Hepatic stellate cell (primary cell): ENCODE data around the gene MAML3.

ENCODE experiments used
- DNase-seq: peaks from one replicate; pipeline ENCODE4 v3.0.0; 2011; ENCODE audit warnings: low spot score

The MAML3 gene

GRCh38 chr4:139684351-139684750 lies 469.6 kb downstream of the MAML3 start:
- DNase-seq = no peak

- no peak for DNase-seq
Observed at GRCh38 chr4:139682741-139683151, 471.2 kb downstream of the MAML3 start.

DNA sequence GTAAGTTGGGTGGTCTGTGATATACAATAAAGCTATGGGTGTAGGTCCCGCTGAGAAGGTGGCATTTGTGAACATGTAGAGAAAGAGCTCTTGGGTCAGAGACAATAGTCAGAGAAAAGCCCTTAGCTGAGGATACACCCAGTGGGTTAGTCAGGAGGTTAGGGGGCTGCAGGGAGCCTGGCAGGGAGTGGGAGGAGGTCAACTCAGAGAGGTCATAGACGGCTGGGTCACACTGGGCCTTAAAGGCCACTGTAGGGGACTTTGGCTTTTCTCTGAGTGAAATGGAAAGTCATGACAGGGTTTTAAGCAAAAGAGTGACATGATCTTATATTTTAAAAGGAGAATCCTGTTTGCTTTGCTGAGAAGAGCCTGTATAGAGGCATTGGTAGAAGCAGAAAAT lies 471.7 kb downstream of the MAML3 start:
- DNase-seq = no peak

GRCh38 chr4:139676913-139677585 lies 476.9 kb downstream of the MAML3 start:
- no peak for DNase-seq

DNA sequence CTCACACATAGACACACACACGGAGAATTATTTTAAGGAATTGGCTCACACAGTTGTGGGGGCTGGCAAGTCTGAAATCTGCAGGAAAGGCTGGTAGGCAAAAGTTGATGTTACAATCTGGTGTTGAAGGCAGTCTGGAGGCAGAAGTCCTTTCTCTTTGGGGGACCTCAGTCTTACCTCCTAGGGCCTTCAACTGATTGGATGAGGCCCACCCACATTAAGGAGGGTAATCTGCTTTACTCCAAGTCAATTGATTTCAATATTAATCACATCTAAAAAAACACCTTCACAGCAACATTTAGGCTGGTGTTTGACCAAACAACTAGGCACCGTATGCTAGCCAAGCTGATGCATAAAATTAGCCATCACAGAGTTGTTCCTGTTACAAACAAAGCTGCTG lies 477.6 kb downstream of the MAML3 start:
- no peak for DNase-seq

DNA sequence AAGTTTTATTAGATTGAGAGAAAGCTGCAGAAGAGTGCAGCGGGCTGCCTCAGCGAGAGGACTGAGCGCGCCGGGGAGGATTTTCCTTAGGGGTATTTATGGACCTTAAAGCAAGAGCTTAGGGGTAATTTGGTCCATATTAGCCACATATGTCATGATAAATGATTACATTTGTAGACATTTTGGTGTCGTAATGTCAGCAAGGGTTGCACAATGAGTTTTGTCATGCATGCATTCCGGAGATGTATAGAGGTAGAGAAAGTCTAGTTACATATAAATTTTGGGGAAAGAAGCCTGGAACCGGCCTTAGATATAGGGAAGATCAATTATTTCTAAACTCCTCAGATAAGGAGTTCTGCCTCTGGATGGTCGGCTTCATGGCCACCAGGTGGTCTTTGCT lies 478.3 kb downstream of the MAML3 start:
- DNase-seq = no peak

DNA sequence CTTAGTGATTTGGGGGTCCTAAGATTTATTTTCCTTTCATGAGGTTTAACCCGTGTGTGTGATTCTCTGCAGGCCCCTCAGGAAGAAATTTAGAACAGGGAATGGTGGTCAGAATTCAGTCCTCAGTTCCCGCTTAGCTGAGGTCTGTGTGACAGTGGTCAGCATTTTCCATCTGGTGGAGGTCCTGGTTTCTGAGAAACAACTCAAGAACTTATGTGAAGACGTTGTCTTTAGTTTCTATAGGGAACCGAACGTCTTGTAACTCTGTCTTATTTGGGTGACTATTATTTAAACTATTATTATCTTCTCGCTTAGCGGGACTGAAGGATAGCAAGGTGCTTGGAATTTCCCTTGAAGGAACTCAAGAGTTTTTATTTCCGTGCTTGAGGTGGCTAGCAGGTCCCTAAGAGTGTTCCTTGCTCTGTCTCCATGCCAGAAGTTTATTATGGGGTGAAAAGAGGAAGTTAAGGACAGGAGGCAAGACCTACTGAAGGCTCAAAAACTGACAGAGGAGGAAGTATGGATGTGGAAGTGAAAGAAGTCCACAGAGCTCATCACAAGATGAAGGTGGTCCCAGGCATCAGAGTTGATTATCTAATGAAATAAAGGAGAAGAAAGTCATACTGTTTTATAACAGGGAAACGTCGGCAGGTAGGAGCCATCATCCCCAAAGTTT lies 479.0 kb downstream of the MAML3 start:
- DNase-seq = no peak

DNA sequence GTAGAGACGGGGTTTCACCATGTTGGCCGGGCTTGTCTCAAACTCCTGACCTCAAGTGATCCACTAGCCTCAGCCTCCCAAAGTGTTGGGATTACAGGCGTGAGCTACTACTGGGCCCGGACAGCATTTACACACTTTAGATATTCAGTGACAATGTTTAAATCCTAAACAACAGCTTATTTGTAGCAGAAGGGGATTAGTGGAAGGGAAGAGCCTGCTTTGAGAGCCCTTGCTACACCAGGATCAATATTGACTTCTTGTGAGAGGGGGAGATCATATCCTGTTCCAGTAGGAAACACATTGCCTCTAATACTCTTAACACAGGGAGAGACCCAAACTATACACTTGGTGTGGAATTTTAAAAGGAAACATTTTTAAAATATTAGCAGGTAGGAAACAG lies 481.3 kb downstream of the MAML3 start:
- DNase-seq = no peak

DNA sequence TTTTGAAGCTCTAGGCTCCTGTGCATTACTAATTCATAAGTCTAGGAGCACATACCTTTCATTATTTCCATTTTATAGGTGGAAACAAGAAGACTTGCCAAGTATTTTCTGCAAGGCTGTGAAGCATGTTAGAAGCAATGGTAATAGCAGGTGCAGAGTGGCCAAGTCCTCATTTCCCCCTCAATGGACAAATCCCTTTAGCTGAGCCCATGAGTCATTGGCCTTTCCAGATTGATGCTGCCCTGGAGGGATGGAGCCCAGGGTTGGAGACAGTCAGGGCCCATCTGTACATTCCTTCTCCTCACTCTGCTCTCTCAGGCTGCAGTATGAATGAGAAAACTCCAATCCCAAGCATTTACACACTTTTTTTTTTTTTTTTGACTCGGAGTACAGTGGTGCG lies 481.8 kb downstream of the MAML3 start:
- no peak for DNase-seq

DNA sequence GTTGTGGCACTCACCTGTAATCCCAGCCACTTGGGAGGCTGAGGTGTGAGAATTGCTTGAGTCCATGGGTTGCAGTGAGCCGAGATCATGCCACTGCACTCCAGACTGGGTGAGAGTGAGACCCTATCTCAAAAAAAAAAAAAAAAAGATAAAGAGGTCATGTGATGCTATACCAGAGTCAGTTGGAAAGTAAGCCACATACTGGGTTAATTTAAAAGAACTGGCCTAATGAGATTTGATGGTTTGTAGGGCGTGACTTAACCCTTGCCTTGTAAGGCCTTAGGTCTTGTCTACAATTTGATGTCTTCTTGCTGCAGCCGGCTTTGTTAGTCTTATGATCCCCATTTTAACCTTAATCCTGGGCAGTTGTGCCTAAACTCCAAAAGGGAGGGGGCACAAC lies 483.2 kb downstream of the MAML3 start:
- no peak for DNase-seq

DNA sequence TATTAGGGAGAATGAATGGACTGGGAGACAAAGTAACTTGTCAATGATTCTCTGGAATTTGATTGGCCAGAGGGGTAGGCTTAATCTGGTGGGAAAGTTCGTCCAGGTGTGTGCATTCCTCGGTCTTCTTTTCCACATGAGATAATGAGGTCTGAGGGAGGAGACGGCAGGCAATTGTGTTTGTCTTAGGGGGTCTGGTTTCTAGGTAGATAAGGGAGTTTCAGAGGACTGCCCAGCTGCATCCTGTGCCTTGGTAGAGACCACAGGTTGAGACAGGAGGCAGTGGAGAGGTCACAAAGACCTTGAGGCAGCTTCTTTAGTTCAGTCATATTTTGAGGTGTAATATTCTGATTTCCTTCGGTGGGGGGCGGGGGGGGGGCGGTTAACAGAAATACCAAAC lies 484.1 kb downstream of the MAML3 start:
- no peak for DNase-seq

DNA sequence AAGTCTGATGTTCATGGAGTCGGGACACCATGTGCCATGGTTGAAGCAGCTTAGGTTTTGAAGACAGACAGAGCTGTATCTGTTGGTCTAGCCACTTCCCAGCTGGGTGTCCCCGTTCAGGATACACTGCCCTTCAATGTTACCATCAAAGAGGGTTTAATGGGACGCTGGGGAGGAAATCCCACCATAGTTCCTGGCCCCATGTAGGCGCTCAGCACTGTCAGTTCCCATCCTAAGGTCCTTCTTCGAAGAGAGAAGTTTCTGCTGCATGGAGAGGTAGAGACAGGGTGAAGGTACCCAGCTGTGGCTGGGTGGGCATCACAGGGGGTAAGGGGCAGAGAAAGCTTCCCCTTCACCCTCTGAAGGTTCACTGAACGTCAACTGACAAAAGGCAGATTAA lies 484.6 kb downstream of the MAML3 start:
- no peak for DNase-seq

- DNase-seq = no peak
Observed at GRCh38 chr4:139668658-139669201, 485.3 kb downstream of the MAML3 start.

DNA sequence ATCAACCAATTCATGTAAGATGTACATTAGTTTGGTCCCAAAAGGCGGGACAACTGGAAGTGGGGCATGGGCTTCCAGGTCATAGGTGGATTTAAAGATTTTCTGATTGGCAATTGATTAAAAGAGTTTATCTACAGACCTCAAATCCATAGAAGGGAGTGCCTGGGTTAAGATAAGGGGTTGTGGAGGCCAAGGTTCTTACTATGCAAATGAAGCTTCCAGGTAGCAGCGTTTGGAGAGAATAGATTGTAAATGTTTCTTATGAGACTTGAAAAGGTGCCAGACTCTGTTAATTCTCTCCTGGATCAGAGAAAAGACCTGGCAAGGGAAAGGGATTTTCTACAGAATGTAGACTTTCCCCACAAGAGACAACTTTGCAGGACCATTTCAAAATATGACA lies 485.9 kb downstream of the MAML3 start:
- no peak for DNase-seq
